H1 (cell line): ENCODE data around the gene DGKA. TPM values are rescaled to one million over a fixed set of nuclear protein-coding genes. Genes with fewer than 3 reads are reported as not detected.

Experiments used
- CTCF ChIA-PET: fragments of 300-600 bp; sonication (Branson Sonifier 250); formaldehyde crosslinking; loops from one replicate; lab custom pipeline; 2021; ENCODE audit not compliant: partially characterized antibody; lab: Charles Lee
- POLR2A ChIA-PET: fragments of 300-600 bp; sonication (Branson Sonifier 250); formaldehyde crosslinking; loops from one replicate; lab custom pipeline; 2021; ENCODE audit warnings: inconsistent platforms; ENCODE audit not compliant: partially characterized antibody; lab: Charles Lee
- DNase-seq, 2 experiments: peaks; one replicate each; pipeline versions ENCODE4 v3.0.0 to v3.0.0-alpha.2; 2010 to 2022; ENCODE audit warnings: low spot score in 2 of 2, low read depth in 1 of 2, mixed read lengths in 1 of 2
- FAIRE-seq: peaks from 2 replicates; lab custom pipeline; 2011; peaks lifted over from hg19 to GRCh38; lab: Jason Lieb, UNC
- H2AFZ ChIP-seq: 2 replicates; pipeline ENCODE4 v1.8.1; 2012; ENCODE audit warnings: low read length, inconsistent platforms
- H2AK5ac ChIP-seq: 2 replicates; pipeline ENCODE4 v1.6.1; 2013; ENCODE audit warnings: low read depth, low read length
- H2BK120ac ChIP-seq: replicated peaks from 2 replicates; pipeline ENCODE3; 2013; ENCODE audit warnings: low read depth, low read length, inconsistent platforms
- H2BK12ac ChIP-seq: 2 replicates; pipeline ENCODE4 v1.6.1; 2013; ENCODE audit warnings: low read depth, low read length
- H2BK15ac ChIP-seq: 2 replicates; pipeline ENCODE4 v1.6.1; 2013; ENCODE audit warnings: low read length
- H2BK20ac ChIP-seq: 2 replicates; pipeline ENCODE4 v1.6.1; 2013; ENCODE audit warnings: low read length
- H2BK5ac ChIP-seq: 2 replicates; pipeline ENCODE4 v1.6.1; 2013; ENCODE audit warnings: low read depth, low read length
- H3K14ac ChIP-seq: 2 replicates; pipeline ENCODE4 v1.6.1; 2013; ENCODE audit warnings: inconsistent platforms; ENCODE audit not compliant: insufficient read length
- H3K18ac ChIP-seq: 2 replicates; pipeline ENCODE4 v1.6.1; 2013; ENCODE audit warnings: low read length; ENCODE audit errors: extremely low read depth
- H3K23ac ChIP-seq: 2 replicates; pipeline ENCODE4 v1.6.1; 2013; ENCODE audit warnings: inconsistent platforms; ENCODE audit not compliant: insufficient read length
- H3K23me2 ChIP-seq: 2 replicates; pipeline ENCODE4 v1.6.1; 2013; ENCODE audit warnings: low read depth, low read length
- H3K27ac ChIP-seq: 2 replicates; pipeline ENCODE4 v1.6.1; 2011; ENCODE audit warnings: low read depth, low read length, inconsistent platforms
- H3K27me3 ChIP-seq, 4 experiments: replicated peaks in 1 of 4; 1 replicate in 1 of 4; 2 replicates in 3 of 4; pipeline versions ENCODE4 v1.6.1 to v1.8.1; 2011 to 2013; ENCODE audit warnings: low read length in 3 of 4, mild to moderate bottlenecking in 3 of 4, inconsistent platforms in 2 of 4, mixed read lengths in 2 of 4, moderate library complexity in 1 of 4; ENCODE audit not compliant: control insufficient read depth in 3 of 4, insufficient read depth in 3 of 4; ENCODE audit errors: extremely low read depth in 1 of 4
- H3K36me3 ChIP-seq, 4 experiments: 2 replicates each; pipeline versions ENCODE4 v1.6.1 to v1.8.1; 2011 to 2013; ENCODE audit warnings: mild to moderate bottlenecking in 4 of 4, low read length in 3 of 4, moderate library complexity in 2 of 4, control low read depth in 1 of 4, inconsistent platforms in 1 of 4; ENCODE audit not compliant: insufficient read depth in 4 of 4, control insufficient read depth in 2 of 4
- H3K4ac ChIP-seq: replicated peaks from 2 replicates; pipeline ENCODE3; 2013; ENCODE audit warnings: low read length, low read depth, mixed read lengths, inconsistent platforms; ENCODE audit not compliant: insufficient read length
- H3K4me1 ChIP-seq, 4 experiments: replicated peaks in 1 of 4; 1 replicate in 1 of 4; 2 replicates in 3 of 4; pipeline versions ENCODE4 v1.6.1 to v1.8.1; 2011 to 2013; ENCODE audit warnings: low read length in 3 of 4, inconsistent platforms in 2 of 4, mixed read lengths in 1 of 4; ENCODE audit not compliant: insufficient read depth in 4 of 4, control insufficient read depth in 3 of 4
- H3K4me2 ChIP-seq, 2 experiments: 2 replicates each; pipeline versions ENCODE4 v1.6.1 to v1.8.1; 2011 to 2013; ENCODE audit warnings: low read depth in 2 of 2, low read length in 2 of 2, control low read depth in 1 of 2, inconsistent platforms in 1 of 2, mild to moderate bottlenecking in 1 of 2; ENCODE audit not compliant: insufficient read depth in 1 of 2
- H3K4me3 ChIP-seq, 4 experiments: fragments of 200-600, 300-600 bp in 1 of 4; sonication (generic), shearing (Covaris generic), sonication (Bioruptor Twin) in 1 of 4; 2 replicates each; pipeline versions ENCODE4 v1.5.1 to v1.8.1; 2011 to 2016; ENCODE audit warnings: low read length in 4 of 4, low read depth in 3 of 4, control low read depth in 2 of 4, inconsistent platforms in 2 of 4, mild to moderate bottlenecking in 2 of 4, mixed read lengths in 1 of 4, moderate library complexity in 1 of 4; ENCODE audit not compliant: insufficient read depth in 2 of 4; ENCODE audit errors: extremely low read depth in 1 of 4
- H3K56ac ChIP-seq: replicated peaks from 2 replicates; pipeline ENCODE3; 2013; ENCODE audit warnings: low read depth, mild to moderate bottlenecking, mixed read lengths, low read length, inconsistent platforms; ENCODE audit not compliant: insufficient read length
- H3K79me1 ChIP-seq: 2 replicates; pipeline ENCODE4 v1.6.1; 2013; ENCODE audit warnings: low read depth, low read length, control low read depth
- H3K79me2 ChIP-seq, 2 experiments: 2 replicates each; pipeline versions ENCODE4 v1.6.1 to v1.8.1; 2012 to 2013; ENCODE audit warnings: low read length in 2 of 2, mild to moderate bottlenecking in 2 of 2, inconsistent platforms in 1 of 2; ENCODE audit not compliant: insufficient read depth in 2 of 2, control insufficient read depth in 1 of 2
- H3K9ac ChIP-seq, 4 experiments: replicated peaks in 1 of 4; 1 replicate in 1 of 4; 2 replicates in 3 of 4; pipeline versions ENCODE4 v1.6.1 to v1.8.1; 2011 to 2013; ENCODE audit warnings: low read depth in 3 of 4, low read length in 3 of 4, control low read depth in 2 of 4, mild to moderate bottlenecking in 2 of 4, moderate library complexity in 2 of 4, inconsistent platforms in 1 of 4; ENCODE audit errors: extremely low read depth in 1 of 4
- H3K9me3 ChIP-seq, 2 experiments: 2 replicates each; pipeline versions ENCODE4 v1.6.1 to v1.8.1; 2012 to 2013; ENCODE audit warnings: mild to moderate bottlenecking in 2 of 2, moderate library complexity in 2 of 2, control low read depth in 1 of 2, inconsistent platforms in 1 of 2, low read depth in 1 of 2, low read length in 1 of 2, mixed read lengths in 1 of 2; ENCODE audit not compliant: insufficient read depth in 2 of 2
- H4K20me1 ChIP-seq, 2 experiments: replicated peaks in 1 of 2; 2 replicates each; pipeline versions ENCODE3 to v1.8.1; 2011 to 2013; ENCODE audit warnings: inconsistent platforms in 2 of 2, low read length in 2 of 2, mild to moderate bottlenecking in 1 of 2; ENCODE audit not compliant: insufficient read depth in 2 of 2, control insufficient read depth in 1 of 2
- H4K5ac ChIP-seq: 2 replicates; pipeline ENCODE4 v1.6.1; 2013; ENCODE audit warnings: low read length, low read depth, mixed read lengths, inconsistent platforms; ENCODE audit not compliant: insufficient read length
- H4K8ac ChIP-seq: 2 replicates; pipeline ENCODE4 v1.8.0; 2013; ENCODE audit warnings: mild to moderate bottlenecking, moderate library complexity, low read length, inconsistent platforms; ENCODE audit not compliant: insufficient read depth; ENCODE audit errors: extremely low read depth
- H4K91ac ChIP-seq: replicated peaks from 2 replicates; pipeline ENCODE3; 2013; ENCODE audit warnings: low read length, mixed read lengths, inconsistent platforms; ENCODE audit not compliant: insufficient read length
- JUND ChIP-seq: IDR thresholded peaks from 2 replicates; pipeline ENCODE4 v1.6.1; 2011; ENCODE audit warnings: mild to moderate bottlenecking, improper control_type of control experiment, low read length
- WGBS, 2 experiments: shearing (Covaris generic) in 1 of 2; methylation state at CpG; one replicate each; pipeline versions ENCODE4 v1.1.6 to v1.1.7; 2013 to 2015; ENCODE audit warnings: low lambda C conversion rate in 2 of 2, mixed read lengths in 2 of 2, inconsistent platforms in 1 of 2, low coverage in 1 of 2, missing lambda C conversion rate in 1 of 2; ENCODE audit not compliant: insufficient replicate concordance in 2 of 2, insufficient coverage in 1 of 2, insufficient read length in 1 of 2; ENCODE audit errors: extremely low coverage in 1 of 2, missing lambda C conversion rate in 1 of 2; 5-methylcytosine and 5-hydroxymethylcytosine counted together
- polyA plus RNA-seq, 7 experiments: library from polyadenylated mRNA; depleted of rRNA in 3 of 7; stranded (reverse) in 5 of 7; unstranded in 2 of 7; fragments of >200 nt in 5 of 7; fragments of 200-250 nt in 2 of 7; gene quantifications; 1 replicate in 5 of 7; 2 replicates in 1 of 7; 4 replicates in 1 of 7; pipeline versions ENCODE4 v1.2.1 to v1.2.3, GENCODE V29; 2011 to 2013; ENCODE audit warnings: missing spikeins in 2 of 7, mixed read lengths in 2 of 7
- total RNA-seq: library from RNA; stranded (reverse); fragmentation: NEBNext Ultra II Directional; extraction: Animal tissue kit (Norgen Biotek cat#: 25700); gene quantifications from 2 replicates; pipeline ENCODE4 v1.2.1, GENCODE V29; 2021

The DGKA gene
- total and polyA plus RNA-seq, 2 of the 8 experiments (the other 6 are each of a cell fraction or from before 2014, with no cell fraction given): 15.9 to 18.0 TPM

GRCh38 chr12:55991110-55991509, 60.1 kb downstream of the DGKA start:
- no peak for FAIRE-seq

More at GRCh38 chr12:55991110-55991509, 60.1 kb downstream of the DGKA start:
- DNase-seq: no peak
- ChIA-PET POLR2A (interaction anchor here (1.1 to 2.2 kb wide), 5 partner anchors 9 to 88 kb away, joined by 3 to 16 read pairs (median 3); partner anchors contain the start of gene RAB5B), CTCF (interaction anchor here (0.7 to 13.5 kb wide), 7 partner anchors 9 to 1464 kb away, joined by 3 to 256 read pairs (median 3); partner anchors contain the start of gene IKZF4)
- Histone ChIP-seq H4K20me1 (peaks cover 0 to 3% of the 10 kb centered on the region in 2 experiments), H2AK5ac (no peak overlapping the region), H2BK12ac (no peak overlapping the region), H2AFZ (no peak overlapping the region), H3K79me1 (no peaks in the 10 kb centered on the region), H3K27ac (no peak overlapping the region), H3K4me1 (no peaks in the 10 kb centered on the region), H3K4me2 (no peak overlapping the region), H4K5ac (no peak overlapping the region), H3K18ac (no peak overlapping the region), H3K56ac (no peak overlapping the region), H2BK120ac (no peak overlapping the region), H4K91ac (no peak overlapping the region), H3K4ac (no peak overlapping the region), H4K8ac (no peak overlapping the region), H3K9ac (no peak overlapping the region), H2BK15ac (no peak overlapping the region), H3K79me2 (no peaks in the 10 kb centered on the region), H3K4me3 (no peak overlapping the region), H3K23me2 (no peaks in the 10 kb centered on the region), H2BK20ac (no peak overlapping the region), H3K27me3 (no peaks in the 10 kb centered on the region), H2BK5ac (no peak overlapping the region), H3K14ac (no peak overlapping the region), H3K36me3 (peaks cover 15 to 77% (median 50%) of the 10 kb centered on the region in 4 experiments), H3K23ac (no peak overlapping the region), H3K9me3 (no peaks in the 10 kb centered on the region)
- TF ChIP-seq JUND: no peak
- WGBS, 2 experiments: 85% methylated on average over 3 of the region's 3 CpGs; no CpG with 5 or more reads in 1 of the 2 experiments
